Vagina (tissue), 2 donors: Measurements from ENCODE around the gene UHRF2. TPM values are rescaled to one million over a fixed set of nuclear protein-coding genes. Genes with fewer than 3 reads are reported as not detected.

Experiments
- DNase-seq, 2 donors: peaks; one replicate each; pipeline ENCODE4 v3.0.0-alpha.2; 2017; ENCODE audit errors: extremely low spot score in 2 of 2
- H3K27ac ChIP-seq: fragments of 200-600 bp; sonication (generic); one replicate; pipeline ENCODE4 v1.5.1; 2019
- H3K27me3 ChIP-seq: fragments of 200-600 bp; sonication (generic); one replicate; pipeline ENCODE4 v1.5.1; 2019
- H3K36me3 ChIP-seq, 2 donors: fragments of 200-600 bp; sonication (generic); one replicate each; pipeline ENCODE4 v1.5.1; 2017 to 2019
- H3K4me1 ChIP-seq: fragments of 200-600 bp; sonication (generic); one replicate; pipeline ENCODE4 v1.5.1; 2019
- H3K4me3 ChIP-seq, 2 donors: fragments of 200-600 bp; sonication (generic); 1 replicate in 1 of 2; 2 replicates in 1 of 2; pipeline ENCODE4 v1.5.1; 2016 to 2019
- H3K9me3 ChIP-seq: fragments of 200-600 bp; sonication (generic); one replicate; pipeline ENCODE4 v1.5.1; 2019
- POLR2A ChIP-seq, 2 donors: fragments of 450-650 bp; IDR thresholded peaks; one replicate each; pipeline ENCODE4 v1.6.1; 2017; ENCODE audit warnings: antibody characterized with exemption in 2 of 2, mild to moderate bottlenecking in 2 of 2, moderate library complexity in 2 of 2
- POLR2AphosphoS5 ChIP-seq, 2 donors: sonication (generic); formaldehyde crosslinking; IDR thresholded peaks; one replicate each; pipeline ENCODE4 v1.9.0; 2017; ENCODE audit warnings: antibody characterized with exemption in 2 of 2, mild to moderate bottlenecking in 2 of 2, low read depth in 1 of 2; ENCODE audit not compliant: insufficient read depth in 1 of 2
- intact Hi-C: fragments of 100-400 bp; cut with DNase I; formaldehyde crosslinking; loops from one replicate; pipeline ENCODE4 v1.15.1; 2023
- total RNA-seq: library from RNA; depleted of rRNA; stranded (reverse); fragments of >200 nt; gene quantifications from one replicate; pipeline ENCODE4 v1.2.3, GENCODE V29; 2016
- TF ChIP-seq, protein P1 (sequence below), 3 experiments: fragments of 450-650 bp in 2 of 3; fragments of 200-600 bp in 1 of 3; sonication (generic) in 1 of 3; IDR thresholded peaks; one replicate each; pipeline ENCODE4 v1.5.1; 2017 to 2019; ENCODE audit warnings: antibody characterized with exemption in 3 of 3, mild to moderate bottlenecking in 2 of 3, moderate library complexity in 2 of 3

Gene UHRF2
- total RNA-seq, 1 donor from 2014 or later, result 70.0 TPM

- TF ChIP-seq, protein P1, sequence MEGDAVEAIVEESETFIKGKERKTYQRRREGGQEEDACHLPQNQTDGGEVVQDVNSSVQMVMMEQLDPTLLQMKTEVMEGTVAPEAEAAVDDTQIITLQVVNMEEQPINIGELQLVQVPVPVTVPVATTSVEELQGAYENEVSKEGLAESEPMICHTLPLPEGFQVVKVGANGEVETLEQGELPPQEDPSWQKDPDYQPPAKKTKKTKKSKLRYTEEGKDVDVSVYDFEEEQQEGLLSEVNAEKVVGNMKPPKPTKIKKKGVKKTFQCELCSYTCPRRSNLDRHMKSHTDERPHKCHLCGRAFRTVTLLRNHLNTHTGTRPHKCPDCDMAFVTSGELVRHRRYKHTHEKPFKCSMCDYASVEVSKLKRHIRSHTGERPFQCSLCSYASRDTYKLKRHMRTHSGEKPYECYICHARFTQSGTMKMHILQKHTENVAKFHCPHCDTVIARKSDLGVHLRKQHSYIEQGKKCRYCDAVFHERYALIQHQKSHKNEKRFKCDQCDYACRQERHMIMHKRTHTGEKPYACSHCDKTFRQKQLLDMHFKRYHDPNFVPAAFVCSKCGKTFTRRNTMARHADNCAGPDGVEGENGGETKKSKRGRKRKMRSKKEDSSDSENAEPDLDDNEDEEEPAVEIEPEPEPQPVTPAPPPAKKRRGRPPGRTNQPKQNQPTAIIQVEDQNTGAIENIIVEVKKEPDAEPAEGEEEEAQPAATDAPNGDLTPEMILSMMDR (IDR thresholded peaks at IDR 0.05), result no peak
- TF ChIP-seq POLR2A (IDR thresholded peaks at IDR 0.05) (no peak), POLR2AphosphoS5 (IDR thresholded peaks at IDR 0.05; ENCODE audit: insufficient read depth in 1 of 2, low read depth in 1 of 2) (no peak)
- no peak overlapping the region for H3K4me3 ChIP-seq
- intact Hi-C loops, result no loop called here
- no peak overlapping the region for H3K27ac ChIP-seq
- no peaks in the 10 kb centered on the region for H3K9me3 ChIP-seq
- H3K27me3 ChIP-seq, result no peaks in the 10 kb centered on the region
- no peaks in the 10 kb centered on the region for H3K4me1 ChIP-seq
- no peak for DNase-seq
- peaks cover 0 to 64% of the 10 kb centered on the region in 2 donors for H3K36me3 ChIP-seq
Observed at GRCh38 chr9:6484210-6484609, 71.2 kb downstream of the UHRF2 start.

GRCh38 chr9:6488395-6488794, 75.4 kb downstream of the UHRF2 start:
- H3K4me1 ChIP-seq, result no peaks in the 10 kb centered on the region
- no peak overlapping the region for H3K4me3 ChIP-seq
- intact Hi-C loops, result no loop called here
- H3K27ac ChIP-seq, result no peak overlapping the region
- H3K36me3 ChIP-seq, result peaks cover 0 to 39% of the 10 kb centered on the region in 2 donors
- no peak for DNase-seq
- TF ChIP-seq POLR2A (IDR thresholded peaks at IDR 0.05), result no peak
- TF ChIP-seq, protein P1 (IDR thresholded peaks at IDR 0.05), result no peak
- no peak for TF ChIP-seq POLR2AphosphoS5 (IDR thresholded peaks at IDR 0.05; ENCODE audit: insufficient read depth in 1 of 2, low read depth in 1 of 2)
- no peaks in the 10 kb centered on the region for H3K9me3 ChIP-seq
- no peaks in the 10 kb centered on the region for H3K27me3 ChIP-seq

DNA sequence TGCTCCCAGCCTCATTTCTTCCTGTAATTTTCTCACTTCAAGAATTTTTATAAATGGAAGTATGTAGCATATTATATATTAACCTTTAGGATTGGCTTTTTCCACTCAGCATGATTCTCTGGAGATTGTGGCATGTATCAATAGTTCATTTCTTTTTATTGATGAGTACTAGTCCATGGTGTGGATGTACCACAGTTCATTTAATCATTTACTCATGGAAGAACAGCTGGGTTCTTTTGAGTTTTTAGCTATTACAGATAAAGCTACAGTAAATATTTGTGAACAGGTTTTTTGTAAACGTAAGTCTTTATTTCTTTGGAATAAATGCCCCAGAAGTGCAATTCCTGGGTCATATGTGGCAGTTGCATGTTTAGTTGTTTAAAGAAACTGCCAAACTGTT, 76.1 kb downstream of the UHRF2 start:
- H3K27me3 ChIP-seq, result no peaks in the 10 kb centered on the region
- peaks cover 0 to 36% of the 10 kb centered on the region in 2 donors for H3K36me3 ChIP-seq
- no peak overlapping the region for H3K4me3 ChIP-seq
- no peaks in the 10 kb centered on the region for H3K4me1 ChIP-seq
- no peak for TF ChIP-seq POLR2AphosphoS5 (IDR thresholded peaks at IDR 0.05; ENCODE audit: insufficient read depth in 1 of 2, low read depth in 1 of 2)
- TF ChIP-seq, protein P1 (IDR thresholded peaks at IDR 0.05), result no peak
- no peak for TF ChIP-seq POLR2A (IDR thresholded peaks at IDR 0.05)
- H3K27ac ChIP-seq, result no peak overlapping the region
- intact Hi-C loops, result no loop called here
- no peaks in the 10 kb centered on the region for H3K9me3 ChIP-seq
- DNase-seq, result no peak

GRCh38 chr9:6490863-6491262, 77.9 kb downstream of the UHRF2 start:
- DNase-seq, result no peak
- Histone ChIP-seq H3K36me3 (peaks cover 0 to 37% of the 10 kb centered on the region in 2 donors), H3K27me3 (no peaks in the 10 kb centered on the region), H3K4me3 (no peak overlapping the region), H3K9me3 (no peaks in the 10 kb centered on the region), H3K27ac (no peak overlapping the region), H3K4me1 (no peaks in the 10 kb centered on the region)
- intact Hi-C loops, result no loop called here
- TF ChIP-seq, protein P1 (IDR thresholded peaks at IDR 0.05), result no peak
- no peak for TF ChIP-seq POLR2A (IDR thresholded peaks at IDR 0.05)
- TF ChIP-seq POLR2AphosphoS5 (IDR thresholded peaks at IDR 0.05; ENCODE audit: insufficient read depth in 1 of 2, low read depth in 1 of 2), result no peak

DNA sequence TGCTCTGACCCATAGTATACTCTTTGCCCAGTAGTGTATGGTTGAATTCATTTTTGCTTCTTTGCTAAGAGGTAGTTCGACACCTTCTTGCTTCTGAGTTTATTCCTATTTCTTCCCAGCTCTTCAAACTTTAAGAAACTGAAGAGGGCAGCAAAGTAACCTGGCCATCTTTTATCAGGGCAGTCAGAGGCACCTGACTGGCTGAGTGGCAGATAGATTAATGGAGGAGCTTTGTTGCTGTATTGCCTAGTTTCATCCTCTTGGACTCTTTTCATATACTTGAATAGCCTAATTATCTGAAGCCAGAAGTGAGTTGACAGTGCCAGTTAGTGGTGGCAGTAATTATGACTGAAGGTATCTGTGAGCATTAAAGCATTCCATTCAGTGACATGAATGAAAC, 82.5 kb downstream of the UHRF2 start:
- no peak for DNase-seq
- Histone ChIP-seq H3K36me3 (peaks cover 0 to 31% of the 10 kb centered on the region in 2 donors), H3K9me3 (no peaks in the 10 kb centered on the region), H3K27me3 (no peaks in the 10 kb centered on the region), H3K27ac (no peak overlapping the region), H3K4me3 (no peak overlapping the region), H3K4me1 (no peaks in the 10 kb centered on the region)
- TF ChIP-seq POLR2AphosphoS5 (IDR thresholded peaks at IDR 0.05; ENCODE audit: insufficient read depth in 1 of 2, low read depth in 1 of 2), result no peak
- no peak for TF ChIP-seq POLR2A (IDR thresholded peaks at IDR 0.05)
- intact Hi-C loops, result no loop called here
